Measurements from ENCODE around the gene SEC23A.
"Not testable (repeated sequence)": the region's sequence is repeated elsewhere in the genome, so short reads cannot be mapped to it uniquely, and the experiment has no call there.

The SEC23A gene

DNA sequence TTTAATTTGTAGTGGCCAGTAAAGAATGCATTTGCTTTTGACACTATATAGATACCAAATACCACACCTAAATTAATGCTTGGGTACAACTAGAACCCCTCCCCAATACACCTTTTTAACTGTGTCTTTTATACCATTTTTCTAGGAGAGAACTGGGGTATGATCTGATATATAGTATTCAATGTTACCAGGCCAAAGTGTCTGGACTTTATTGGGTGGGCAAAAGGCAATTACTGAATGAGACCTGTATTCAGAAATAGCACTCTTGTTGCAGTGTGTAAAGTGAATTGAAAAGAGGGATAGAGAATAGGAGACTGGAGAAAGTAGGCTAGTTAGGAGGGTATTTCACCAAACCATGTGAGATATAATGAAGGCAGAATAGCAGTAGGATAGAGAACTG, 74.4 kb downstream of the SEC23A start:
- DNase-seq: no peak

- peak in 1 of 5 experiments; percentile 3 for DNase-seq
Observed at GRCh38 chr14:39025810-39026627, 77.0 kb downstream of the SEC23A start.

DNA sequence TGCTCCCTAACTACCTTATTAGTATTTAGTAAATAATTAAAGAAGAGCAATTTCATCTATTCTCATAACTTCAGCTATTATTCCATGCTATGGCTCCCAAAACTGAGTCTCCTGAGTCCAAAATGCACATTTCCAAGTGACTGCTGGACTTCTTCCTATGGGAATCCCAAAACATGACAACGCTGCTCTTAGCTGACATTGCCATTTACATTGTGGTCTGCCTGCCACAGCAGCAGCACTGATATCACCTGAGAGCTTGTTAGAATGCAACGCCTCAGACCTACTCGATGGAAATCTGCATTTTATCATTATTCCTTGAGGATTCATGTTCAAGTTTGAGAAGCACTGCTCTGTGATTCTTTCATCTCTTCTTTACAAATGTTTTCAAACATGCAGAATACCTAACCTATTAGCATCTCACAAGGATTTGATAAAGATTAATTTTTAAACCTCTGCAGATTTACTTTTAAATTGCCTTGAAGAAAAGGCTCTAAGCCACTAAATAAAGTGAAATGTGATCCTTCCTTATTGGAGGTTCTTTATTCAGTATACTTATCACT, 77.7 kb downstream of the SEC23A start:
- DNase-seq: no peak

GRCh38 chr14:39023939-39024871, 78.8 kb downstream of the SEC23A start:
- no peak for DNase-seq

- DNase-seq: not testable (repeated sequence)
Observed at GRCh38 chr14:39017096-39018016, 85.7 kb downstream of the SEC23A start.

DNA sequence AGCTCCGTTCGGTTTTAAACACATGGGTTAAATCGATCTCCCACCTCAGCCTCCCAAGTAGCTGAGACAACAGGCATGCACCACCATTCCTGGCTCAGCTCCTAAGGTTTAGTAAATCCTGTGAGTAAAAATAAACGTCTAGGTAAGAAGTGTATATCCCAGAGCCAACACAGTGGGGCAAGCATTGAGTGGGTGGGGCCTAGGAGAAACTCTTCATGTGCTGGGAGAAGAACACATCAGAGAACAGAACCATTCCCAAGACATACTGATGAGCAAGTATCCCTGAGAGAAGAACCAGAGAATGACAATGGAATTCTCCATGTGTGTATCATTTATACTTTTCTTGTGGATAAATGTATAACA, 86.3 kb downstream of the SEC23A start:
- DNase-seq: no peak

DNA sequence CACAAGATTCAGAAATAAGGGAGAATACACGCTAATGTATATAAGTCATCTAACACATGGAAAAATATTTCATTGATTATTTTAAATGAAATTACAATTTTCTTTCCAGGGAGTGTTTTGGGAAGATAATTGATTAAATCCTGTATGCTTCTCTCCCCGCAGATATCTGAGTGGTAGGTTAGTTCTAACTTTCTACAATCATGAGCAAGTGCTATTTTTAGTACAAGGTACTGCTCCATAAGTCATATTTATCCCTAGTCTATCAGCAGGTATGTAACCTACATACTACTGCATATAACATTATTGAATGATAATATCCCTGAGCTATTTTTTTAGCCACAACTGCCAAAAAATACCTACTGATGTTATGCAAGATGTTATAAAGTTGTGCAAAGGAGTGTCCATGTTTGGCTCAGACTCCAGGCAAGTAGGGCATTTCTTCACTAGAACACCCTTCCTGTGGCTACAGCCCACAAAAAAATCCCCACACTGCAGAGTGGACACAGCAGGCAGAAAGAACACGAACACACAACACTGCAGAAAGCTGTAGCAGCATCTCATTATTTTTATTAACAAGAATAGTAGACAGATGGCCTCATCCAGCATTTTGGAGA, 87.0 kb downstream of the SEC23A start:
- DNase-seq: no peak

DNA sequence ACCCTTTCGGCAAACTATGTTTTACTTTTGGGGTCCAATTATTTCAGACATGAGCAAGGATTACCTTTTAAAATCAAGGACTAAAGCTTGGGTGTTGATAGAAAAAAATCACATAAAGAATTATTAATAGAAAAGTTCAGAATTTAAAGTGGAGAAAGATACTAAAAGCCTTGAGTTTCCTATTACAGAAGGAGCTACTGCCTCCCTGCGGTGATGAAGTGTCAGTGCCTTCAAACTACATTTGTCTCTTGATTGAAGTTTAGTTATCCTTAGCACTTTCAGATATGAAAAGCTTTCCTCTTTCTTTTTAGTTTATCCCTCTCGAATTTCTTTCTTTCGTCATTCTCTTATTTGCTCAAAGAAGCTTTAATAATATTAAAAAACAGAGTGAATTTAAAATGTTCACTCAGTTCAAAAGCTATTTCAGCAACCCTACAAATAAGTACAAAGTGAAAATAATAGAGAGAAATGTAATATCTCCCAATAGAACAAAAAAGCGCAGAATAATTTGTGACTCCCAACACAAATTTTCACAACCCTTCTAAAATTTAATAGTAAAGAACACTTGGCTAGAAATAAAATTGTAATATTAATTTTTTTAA, 87.6 kb downstream of the SEC23A start:
- DNase-seq: peak in 1 of 5 experiments; percentile 45

GRCh38 chr14:39014460-39014859, 88.6 kb downstream of the SEC23A start:
- DNase-seq: no peak

DNA sequence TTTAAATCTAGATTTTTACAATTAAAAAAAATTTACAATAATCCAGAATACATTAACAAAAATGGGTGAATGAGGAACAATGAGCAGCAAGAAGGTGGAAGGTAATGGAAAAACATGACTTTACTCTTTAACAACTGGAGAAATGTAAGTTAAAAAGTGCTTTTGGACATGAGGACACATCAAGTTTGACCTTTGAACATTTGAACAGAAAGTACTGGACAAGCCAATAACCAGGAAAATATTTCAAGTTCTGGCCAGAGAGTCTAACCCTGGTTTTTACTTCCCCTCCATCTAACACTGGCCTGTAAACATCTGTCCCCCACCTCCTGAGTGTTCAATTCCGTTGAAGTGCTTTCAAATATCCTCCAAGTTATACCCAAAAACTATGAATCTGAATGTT, 94.1 kb downstream of the SEC23A start:
- not testable (repeated sequence) for DNase-seq

DNA sequence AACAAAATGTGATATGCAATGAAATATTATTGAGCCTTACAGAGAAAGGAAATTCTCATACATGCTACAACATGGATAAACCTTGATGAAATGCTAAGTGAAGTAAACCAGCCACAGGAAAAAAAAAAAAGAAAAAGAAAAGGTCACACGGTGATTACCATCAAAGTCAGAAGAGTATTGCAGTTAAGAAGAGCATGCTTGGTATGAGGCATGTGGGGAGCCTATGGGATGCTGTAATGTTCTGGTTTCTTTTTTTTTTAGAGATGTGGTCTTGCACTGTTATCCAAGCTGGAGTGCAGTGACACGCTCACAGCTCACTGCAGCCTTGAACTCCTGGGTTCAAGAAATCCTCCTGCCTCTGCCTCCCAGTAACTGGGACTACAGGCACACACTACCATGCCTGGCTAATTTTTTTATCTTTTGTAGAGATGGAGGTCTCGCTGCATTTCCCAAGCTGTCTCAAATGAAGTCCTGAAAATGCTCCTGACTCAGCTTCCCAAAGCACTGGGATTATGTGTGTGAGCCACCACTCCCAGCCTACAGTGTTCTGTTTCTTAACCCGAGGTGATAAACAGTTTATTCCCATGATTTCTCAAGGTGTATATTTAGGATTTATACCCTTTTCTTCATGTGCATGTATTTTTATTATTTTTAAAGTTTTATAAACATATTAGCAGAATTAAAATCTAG, 96.2 kb downstream of the SEC23A start:
- DNase-seq: no peak

DNA sequence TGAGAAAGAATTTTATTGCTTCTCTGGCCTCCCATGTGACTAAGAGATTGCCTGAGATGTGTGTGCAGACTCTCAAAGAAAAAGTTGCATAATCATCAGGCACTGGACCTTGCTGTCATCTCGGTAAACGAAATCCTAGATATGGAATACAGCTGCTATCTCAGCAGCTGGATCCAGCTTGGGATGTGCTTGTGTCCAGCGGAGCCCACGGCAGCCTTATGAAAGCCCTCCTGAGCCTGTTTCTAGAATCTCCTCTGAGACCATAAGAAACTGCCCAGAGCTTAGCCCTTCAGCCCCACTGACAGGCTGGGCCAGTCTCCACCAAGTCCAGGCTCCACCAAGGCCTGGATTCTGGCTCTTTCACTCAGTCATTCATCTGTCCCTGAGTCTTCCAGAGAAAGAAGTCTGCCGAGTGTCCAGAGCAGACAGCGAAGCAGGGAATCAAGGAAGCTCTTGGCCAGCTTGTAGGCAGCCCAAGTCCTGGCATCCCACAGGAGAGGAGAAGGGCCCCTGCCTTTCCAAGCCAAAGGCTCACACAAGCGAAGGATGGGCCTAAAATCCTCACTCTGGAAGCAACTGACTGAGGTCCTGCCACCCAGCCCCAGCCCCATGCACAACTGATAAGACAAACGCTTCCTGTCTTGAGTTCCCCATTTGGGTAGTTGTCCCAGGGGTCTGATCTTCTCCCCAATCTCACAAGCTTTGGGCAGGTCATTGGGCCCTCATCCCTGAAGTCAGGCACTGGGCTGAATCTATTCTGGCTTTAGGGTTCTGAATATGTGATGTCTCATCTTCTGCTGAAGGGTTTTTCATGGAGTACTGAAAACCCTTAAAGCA, 97.8 kb downstream of the SEC23A start:
- DNase-seq: no peak

GRCh38 chr14:38999949-39000348, 103.1 kb downstream of the SEC23A start:
- DNase-seq: no peak

GRCh38 chr14:38994731-38995130, 108.3 kb downstream of the SEC23A start:
- DNase-seq: no peak

DNA sequence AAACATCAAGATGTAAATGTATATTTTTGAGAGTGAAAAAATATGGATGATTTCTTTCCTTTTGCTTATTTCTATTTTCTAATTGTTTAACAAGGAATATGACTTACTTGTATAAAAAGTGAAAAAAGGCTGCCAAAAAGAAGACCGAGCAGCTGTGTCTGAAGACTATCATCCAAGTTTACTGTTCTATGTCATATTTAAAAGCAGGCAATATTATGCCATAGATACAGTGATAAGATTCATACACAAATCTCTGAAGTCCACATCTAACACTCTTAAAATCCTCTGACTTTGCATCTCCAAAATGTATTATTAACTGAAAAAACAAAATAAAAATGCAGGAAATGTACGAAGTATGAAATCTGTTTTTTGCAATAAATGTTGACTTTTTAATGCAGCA, 109.1 kb downstream of the SEC23A start:
- DNase-seq: no peak

- no peak for DNase-seq
Observed at GRCh38 chr14:38992067-38992844, 110.8 kb downstream of the SEC23A start.

GRCh38 chr14:38991299-38991698, 111.7 kb downstream of the SEC23A start:
- DNase-seq: no peak

DNA sequence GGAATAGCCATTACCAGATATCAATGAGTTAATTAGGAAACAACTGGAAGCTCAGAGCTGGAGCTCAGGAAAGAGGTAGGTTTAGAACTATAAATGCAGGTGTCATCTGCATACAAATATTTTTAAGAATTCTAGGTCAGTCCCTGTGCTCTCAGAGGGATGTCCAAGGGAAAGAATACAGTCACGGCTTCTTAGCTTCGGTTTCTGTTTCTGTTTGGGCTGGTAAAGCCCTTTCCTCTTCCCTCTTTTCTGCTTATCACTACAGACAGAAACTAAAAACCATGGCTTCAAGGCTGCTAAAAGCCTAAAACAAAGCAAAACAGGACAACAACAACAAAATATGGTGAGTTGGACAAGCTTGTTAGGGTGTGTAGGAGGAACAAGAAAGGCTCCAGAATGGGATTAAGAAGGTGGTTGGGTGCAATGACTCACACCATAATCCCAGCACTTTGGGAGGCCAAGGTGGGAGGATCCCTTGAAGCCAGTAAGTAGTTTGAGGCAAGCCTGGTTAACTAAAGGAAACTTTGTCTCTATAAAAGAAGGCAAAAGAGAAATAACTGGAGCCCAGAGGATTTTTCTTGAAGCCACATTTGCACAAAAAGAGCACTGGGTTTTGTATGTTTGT, 113.0 kb downstream of the SEC23A start:
- no peak for DNase-seq

- no peak for DNase-seq
Observed at GRCh38 chr14:38987781-38988180, 115.3 kb downstream of the SEC23A start.
